HCT116 (cell line): ENCODE measurements around the gene RIN1. TPM values are rescaled to one million over a fixed set of nuclear protein-coding genes. Genes with fewer than 3 reads are reported as not detected.

ENCODE experiments used
- ATAC-seq: fragments of 200-7000 bp; cut with Tn5 transposase; 2 replicates; pipeline ENCODE4 v1.9.1; 2020; ENCODE audit warnings: mild to moderate bottlenecking, moderate library complexity
- BruUV-seq: library from RNA; stranded (reverse); fragments of 400-500 nt; replicated peaks from 2 replicates; lab custom pipeline; 2021; lab: Mats Ljungman, UMichigan
- CTCF ChIA-PET: fragments of 300-600 bp; sonication (Branson Sonifier 250); formaldehyde crosslinking; loops from one replicate; lab custom pipeline; 2021; ENCODE audit warnings: antibody characterized with exemption; lab: Charles Lee
- POLR2A ChIA-PET: fragments of 300-600, 350-600 bp; sonication (Branson Sonifier 250); formaldehyde crosslinking; loops from one replicate; lab custom pipeline; 2021; ENCODE audit warnings: antibody characterized with exemption; lab: Charles Lee
- RAD21 ChIA-PET, 2 experiments: fragments of 300-600 bp; sonication (Branson Sonifier 250); formaldehyde crosslinking; loops; one replicate each; lab custom pipeline; 2023; ENCODE audit warnings: low total read pairs in 2 of 2; ENCODE audit not compliant: uncharacterized antibody in 2 of 2, unreplicated experiment in 2 of 2, low non-redundant PET in 1 of 2; lab: Charles Lee
- DNase-seq: peaks from one replicate; pipeline ENCODE4 v3.0.0-alpha.2; 2010; ENCODE audit warnings: low read depth, low spot score
- H2AFZ ChIP-seq: fragments of 200-600 bp; shearing (Covaris generic), sonication (generic); 2 replicates; pipeline ENCODE4 v1.6.1; 2017; ENCODE audit warnings: low read depth, mixed run types, mixed read lengths, antibody characterized with exemption, low read length; ENCODE audit not compliant: poor library complexity, severe bottlenecking
- H3K27ac ChIP-seq: 2 replicates; pipeline ENCODE4 v1.5.1; 2012; ENCODE audit warnings: low read depth, low read length
- H3K27me3 ChIP-seq: fragments of 200-600 bp; sonication (generic); 2 replicates; pipeline ENCODE4 v1.6.1; 2016; ENCODE audit warnings: mixed run types, low read length, mixed read lengths; ENCODE audit not compliant: insufficient read depth
- H3K36me3 ChIP-seq, 2 experiments: fragments of 200-500 bp in 1 of 2; fragments of 200-600 bp in 1 of 2; sonication (Bioruptor generic) in 1 of 2; sonication (generic) in 1 of 2; 2 replicates each; pipeline versions ENCODE4 v1.5.1 to v1.6.1; 2014 to 2016; ENCODE audit warnings: low read length in 2 of 2, inconsistent platforms in 1 of 2, mixed read lengths in 1 of 2, mixed run types in 1 of 2; ENCODE audit not compliant: insufficient read depth in 2 of 2, control insufficient read depth in 1 of 2
- H3K4me1 ChIP-seq, 2 experiments: fragments of 200-600 bp in 1 of 2; sonication (generic) in 1 of 2; 2 replicates each; pipeline versions ENCODE4 v1.5.1 to v1.6.1; 2012 to 2017; ENCODE audit warnings: low read length in 2 of 2, inconsistent platforms in 1 of 2, mild to moderate bottlenecking in 1 of 2, mixed read lengths in 1 of 2, mixed run types in 1 of 2, moderate library complexity in 1 of 2; ENCODE audit not compliant: insufficient read depth in 2 of 2, control insufficient read depth in 1 of 2
- H3K4me2 ChIP-seq: fragments of 200-600 bp; sonication (generic); 2 replicates; pipeline ENCODE4 v1.6.1; 2017; ENCODE audit warnings: mixed run types, low read length, mixed read lengths
- H3K4me3 ChIP-seq, 2 experiments: fragments of 200-600 bp in 1 of 2; sonication (generic) in 1 of 2; replicated peaks in 1 of 2; 2 replicates each; pipeline ENCODE4 v1.5.1; 2011 to 2016; ENCODE audit warnings: low read length in 2 of 2, control low read depth in 1 of 2, low read depth in 1 of 2, mild to moderate bottlenecking in 1 of 2, mixed read lengths in 1 of 2, mixed run types in 1 of 2
- H3K79me2 ChIP-seq: fragments of 200-600 bp; sonication (generic); 2 replicates; pipeline ENCODE4 v1.6.1; 2017; ENCODE audit warnings: mild to moderate bottlenecking, mixed run types, low read length, moderate library complexity, mixed read lengths; ENCODE audit not compliant: insufficient read depth
- H3K9ac ChIP-seq: fragments of 200-600 bp; sonication (generic); 2 replicates; pipeline ENCODE4 v1.6.1; 2016; ENCODE audit warnings: low read length, mixed read lengths
- H3K9me2 ChIP-seq: fragments of 200-600 bp; sonication (generic), shearing (Covaris generic); 2 replicates; pipeline ENCODE4 v1.6.1; 2017; ENCODE audit warnings: mixed run types, mild to moderate bottlenecking, moderate library complexity; ENCODE audit not compliant: insufficient read depth
- H3K9me3 ChIP-seq, 2 experiments: fragments of 200-500 bp in 1 of 2; fragments of 200-600 bp in 1 of 2; sonication (Bioruptor generic) in 1 of 2; sonication (generic) in 1 of 2; 2 replicates each; pipeline ENCODE4 v1.6.1; 2014 to 2017; ENCODE audit warnings: low read length in 2 of 2, mixed read lengths in 2 of 2, inconsistent platforms in 1 of 2, low read depth in 1 of 2, mild to moderate bottlenecking in 1 of 2, mixed run types in 1 of 2, moderate library complexity in 1 of 2; ENCODE audit not compliant: control insufficient read depth in 1 of 2, insufficient read depth in 1 of 2
- H4K20me1 ChIP-seq: fragments of 200-600 bp; sonication (generic), shearing (Covaris generic); 2 replicates; pipeline ENCODE4 v1.6.1; 2017; ENCODE audit warnings: mixed run types, mild to moderate bottlenecking, moderate library complexity; ENCODE audit not compliant: insufficient read depth
- CEBPB ChIP-seq: IDR thresholded peaks from 2 replicates; pipeline ENCODE4 v1.6.1; 2012; ENCODE audit warnings: low read depth
- CTCF ChIP-seq, 3 experiments: fragments of 200-600 bp in 1 of 3; sonication (generic) in 1 of 3; IDR thresholded peaks in 2 of 3; conservative IDR thresholded peaks in 1 of 3; 2 replicates each; pipeline ENCODE4 v1.5.1; 2012 to 2017; ENCODE audit warnings: low read depth in 2 of 3, low read length in 2 of 3, antibody characterized with exemption in 1 of 3, borderline replicate concordance in 1 of 3, control low read depth in 1 of 3, mild to moderate bottlenecking in 1 of 3, mixed read lengths in 1 of 3, mixed run types in 1 of 3, moderate library complexity in 1 of 3; ENCODE audit not compliant: insufficient read depth in 1 of 3
- EGR1 ChIP-seq: IDR thresholded peaks from 2 replicates; pipeline ENCODE4 v1.6.1; 2012; ENCODE audit warnings: low read depth
- JUND ChIP-seq: IDR thresholded peaks from 2 replicates; pipeline ENCODE4 v1.6.1; 2012
- POLR2A ChIP-seq: IDR thresholded peaks from 2 replicates; pipeline ENCODE4 v1.7.0; 2011; ENCODE audit warnings: borderline replicate concordance; ENCODE audit not compliant: insufficient read depth, insufficient read length; ENCODE audit errors: extremely low read depth
- POLR2AphosphoS5 ChIP-seq: IDR thresholded peaks from 2 replicates; pipeline ENCODE4 v1.6.1; 2011; ENCODE audit warnings: mild to moderate bottlenecking, low read depth, low read length, moderate library complexity
- RAD21 ChIP-seq: IDR thresholded peaks from 2 replicates; pipeline ENCODE4 v1.6.1; 2012; ENCODE audit warnings: low read depth, mild to moderate bottlenecking
- REST ChIP-seq: IDR thresholded peaks from 2 replicates; pipeline ENCODE4 v1.6.1; 2012; ENCODE audit warnings: low read depth
- SRF ChIP-seq: IDR thresholded peaks from 2 replicates; pipeline ENCODE4 v1.6.1; 2012; ENCODE audit warnings: low read depth
- ZBTB33 ChIP-seq: IDR thresholded peaks from 2 replicates; pipeline ENCODE4 v1.6.1; 2011; ENCODE audit warnings: mild to moderate bottlenecking, low read length, moderate library complexity; ENCODE audit not compliant: insufficient replicate concordance; ENCODE audit errors: extremely low read depth
- intact Hi-C: fragments of 100-400 bp; cut with micrococcal nuclease; formaldehyde crosslinking; loops from 2 replicates; pipeline ENCODE4 v1.10.0; 2022
- total RNA-seq: library from RNA; stranded (reverse); gene quantifications from one replicate; pipeline ENCODE4 v1.2.1, GENCODE V29; 2021; ENCODE audit not compliant: unreplicated experiment

RIN1 gene
- total RNA-seq, 1 experiment from 2014 or later = 38.7 TPM

GRCh38 chr11:66339686-66340483 lies 3.7 kb upstream of the RIN1 start:
- no peak overlapping the region for H2AFZ ChIP-seq
- no peaks in the 10 kb centered on the region for H3K9me3 ChIP-seq
- ATAC-seq (no peak), DNase-seq (no peak)
- TF ChIP-seq POLR2A (no peak), POLR2AphosphoS5 (no peak), EGR1 (no peak), SRF (no peak), JUND (no peak)
- POLR2A ChIA-PET = no interaction called here
- CTCF ChIA-PET = interaction anchor here (2.3 kb wide), 1 partner anchor 28 kb away, joined by 11 read pairs; no protein-coding TSS in a partner anchor
- no peak overlapping the region for H3K9ac ChIP-seq
- no peaks in the 10 kb centered on the region for H3K27me3 ChIP-seq
- H3K4me1 ChIP-seq = peaks cover 20 to 45% of the 10 kb centered on the region in 2 experiments
- no peak overlapping the region for H3K4me3 ChIP-seq
- H3K4me2 ChIP-seq = no peak overlapping the region
- intact Hi-C loops = no loop called here
- no peak overlapping the region for H3K27ac ChIP-seq
- no peaks in the 10 kb centered on the region for H3K9me2 ChIP-seq
- RAD21 ChIA-PET = no interaction called here
- H4K20me1 ChIP-seq = no peaks in the 10 kb centered on the region
- H3K79me2 ChIP-seq = peaks cover 36% of the 10 kb centered on the region
- peaks cover 9 to 12% of the 10 kb centered on the region in 2 experiments; a peak in 3 of 4 replicates for H3K36me3 ChIP-seq
- BruUV-seq = no TSS peak

- CTCF ChIA-PET = interaction anchor here (2.3 kb wide), 1 partner anchor 27 kb away, joined by 11 read pairs; no protein-coding TSS in a partner anchor
- POLR2A ChIA-PET = no interaction called here
- Histone ChIP-seq H3K9me3 (no peaks in the 10 kb centered on the region), H2AFZ (no peak overlapping the region), H3K27ac (no peak overlapping the region), H3K27me3 (no peaks in the 10 kb centered on the region), H3K4me3 (no peak overlapping the region), H3K9ac (no peak overlapping the region), H4K20me1 (no peaks in the 10 kb centered on the region), H3K4me1 (peaks cover 20 to 46% of the 10 kb centered on the region in 2 experiments), H3K36me3 (peaks cover 11 to 12% of the 10 kb centered on the region in 2 experiments; a peak in 3 of 4 replicates), H3K9me2 (no peaks in the 10 kb centered on the region), H3K4me2 (no peak overlapping the region), H3K79me2 (peaks cover 33% of the 10 kb centered on the region)
- intact Hi-C loops = no loop called here
- no TSS peak for BruUV-seq
- DNase-seq (no peak), ATAC-seq (no peak)
- RAD21 ChIA-PET = no interaction called here
- TF ChIP-seq RAD21 (no peak), REST (no peak), ZBTB33 (no peak), POLR2AphosphoS5 (no peak), CEBPB (no peak), EGR1 (no peak), CTCF (IDR thresholded peaks at IDR 0.05 in 2 of 3, conservative IDR thresholded peaks at IDR 0.05 in 1 of 3; ENCODE audit: borderline replicate concordance in 1 of 3, insufficient read depth in 1 of 3, low read depth in 2 of 3, low read length in 2 of 3) (no peak)
These were observed 3.0 kb upstream of the RIN1 start for GRCh38 chr11:66339162-66339675.
